PFSK-1 (cell line): ENCODE measurements around the gene FLOT2.

Experiments used
- POLR2AphosphoS5 ChIP-seq: IDR thresholded peaks from 2 replicates; pipeline ENCODE4 v1.6.1; 2012; ENCODE audit warnings: low read depth, mild to moderate bottlenecking, control low read depth, low read length, moderate library complexity
- REST ChIP-seq, 2 experiments: IDR thresholded peaks; 2 replicates each; pipeline versions ENCODE4 v1.6.1 to v1.8.0; 2011 to 2012; ENCODE audit warnings: low read depth in 2 of 2, low read length in 2 of 2, control low read depth in 1 of 2, inconsistent platforms in 1 of 2, mild to moderate bottlenecking in 1 of 2, moderate library complexity in 1 of 2; ENCODE audit not compliant: insufficient read depth in 1 of 2
- TAF1 ChIP-seq: IDR thresholded peaks from 2 replicates; pipeline ENCODE4 v1.6.1; 2012; ENCODE audit warnings: low read length, control low read depth, borderline replicate concordance; ENCODE audit not compliant: insufficient read depth

- TF ChIP-seq REST (IDR thresholded peaks at IDR 0.05; ENCODE audit: insufficient read depth in 1 of 2, low read depth in 2 of 2, low read length in 2 of 2) (no peak), TAF1 (no peak), POLR2AphosphoS5 (no peak; the same call in 1 of the 2 replicates)
Measured at GRCh38 chr17:28861393-28862203, 35.9 kb downstream of the FLOT2 start.
